Right ventricle myocardium superior (tissue), 1 donor: ENCODE data around the gene KLRC4. TPM values are rescaled to one million over a fixed set of nuclear protein-coding genes. Genes with fewer than 3 reads are reported as not detected.

Source experiments
- ATAC-seq: fragments of 200-7000 bp; cut with Tn5 transposase; one replicate; pipeline ENCODE4 v1.9.1; 2020; ENCODE audit warnings: mild to moderate bottlenecking; ENCODE audit not compliant: poor library complexity
- DNase-seq: peaks from one replicate; pipeline ENCODE4 v3.0.0-alpha.2; 2020
- intact Hi-C: fragments of 100-400 bp; cut with DNase I; formaldehyde crosslinking; loops from one replicate; pipeline ENCODE4 v1.11.2; 2022
- total RNA-seq: library from RNA; stranded (reverse); fragmentation: NEBNext Ultra II Directional; extraction: Animal tissue kit (Norgen Biotek cat#: 25700); gene quantifications from one replicate; pipeline ENCODE4 v1.2.1, GENCODE V29; 2021
- donor health status: DM: no; HTN: yes; CAD: no; lungs with severe emphysema.

Gene KLRC4
- total RNA-seq, 1 donor from 2014 or later = not detected

DNA sequence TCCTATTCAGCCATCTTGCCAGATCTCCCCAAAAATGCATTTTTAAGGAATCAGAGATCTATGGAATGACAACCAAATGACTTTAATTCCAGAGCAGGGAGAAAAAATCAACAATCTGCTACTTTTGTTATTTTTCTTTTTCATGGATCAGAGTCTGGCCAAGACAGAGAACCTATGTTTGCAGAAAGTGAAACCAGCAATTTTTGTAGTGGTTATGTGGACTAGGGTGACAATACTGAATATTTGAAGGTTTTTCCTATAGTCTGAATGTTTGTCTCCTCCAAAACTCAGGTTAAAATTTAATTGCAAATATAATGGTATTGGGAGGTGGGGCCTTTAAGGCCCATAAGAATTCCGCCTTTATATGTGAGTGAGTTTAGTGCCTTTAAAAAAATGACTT is 50.6 kb downstream of the KLRC4 start:
- intact Hi-C loops = no loop called here
- no peak for ATAC-seq
- no peak for DNase-seq

DNA sequence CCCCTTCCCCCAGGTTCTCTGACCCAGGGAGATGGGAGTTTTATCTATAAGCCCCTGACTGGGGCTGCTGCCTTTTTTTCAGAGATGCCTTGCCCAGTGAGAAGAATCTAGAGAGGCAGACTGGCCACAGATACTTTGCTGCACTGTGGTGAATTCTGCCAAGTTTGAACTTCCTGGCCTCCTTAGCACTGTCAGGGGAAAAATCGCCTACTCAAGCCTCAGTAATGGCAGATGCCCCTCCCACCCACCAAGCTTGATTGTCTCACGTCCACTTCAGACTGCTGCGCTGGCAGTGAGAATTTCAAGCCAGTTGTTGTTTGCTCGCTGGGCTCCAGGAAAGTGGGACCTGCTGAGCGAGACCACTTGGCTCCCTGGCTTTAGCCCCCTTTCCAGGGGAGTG is 51.4 kb downstream of the KLRC4 start:
- intact Hi-C loops = no loop called here
- no peak for ATAC-seq

More for the DNA sequence above, 51.4 kb downstream of the KLRC4 start:
- no peak for DNase-seq

Other genes starting within 250 kb of the KLRC4 start
- 0.35 TPM for gene OLR1, start 237.6 kb downstream of the KLRC4 start, total RNA-seq
- not detected for gene TMEM52B, start 230.7 kb downstream of the KLRC4 start, total RNA-seq
- gene GABARAPL1, start 196.9 kb downstream of the KLRC4 start, total RNA-seq = 278 TPM
- gene KLRD1, start 101.9 kb downstream of the KLRC4 start, total RNA-seq = 1.6 TPM
- 0.46 TPM for gene KLRK1, start 19.7 kb downstream of the KLRC4 start, total RNA-seq
- not detected for gene KLRC3, start 10.8 kb upstream of the KLRC4 start, total RNA-seq
- not detected for gene KLRC2, start 26.3 kb upstream of the KLRC4 start, total RNA-seq
- not detected for gene KLRC1, start 43.6 kb upstream of the KLRC4 start, total RNA-seq
- gene EIF2S3B, start 96.1 kb upstream of the KLRC4 start, total RNA-seq = 0.35 TPM
- gene MAGOHB, start 203.9 kb upstream of the KLRC4 start, total RNA-seq = 14.0 TPM